SJSA1 (cell line): ENCODE data around the gene LNPK. TPM values are rescaled to one million over a fixed set of nuclear protein-coding genes. Genes with fewer than 3 reads are reported as not detected.

Source experiments
- DNase-seq, 2 experiments: peaks; one replicate each; pipeline ENCODE4 v3.0.0-alpha.2; 2015 to 2020; ENCODE audit warnings: low spot score in 2 of 2, low read depth in 1 of 2
- H3K27ac ChIP-seq: fragments of 250-450 bp; sonication (Bioruptor Pico); 2 replicates; pipeline ENCODE4 v1.5.1; 2020; ENCODE audit warnings: mild to moderate bottlenecking, moderate library complexity
- H3K27me3 ChIP-seq: fragments of 250-450 bp; sonication (Bioruptor Pico); replicated peaks from 2 replicates; pipeline ENCODE4 v1.5.1; 2020; ENCODE audit warnings: mild to moderate bottlenecking, moderate library complexity
- H3K36me3 ChIP-seq: fragments of 250-450 bp; sonication (Bioruptor Pico); 2 replicates; pipeline ENCODE4 v1.5.1; 2020; ENCODE audit warnings: mild to moderate bottlenecking
- H3K4me1 ChIP-seq: fragments of 250-450 bp; sonication (Bioruptor Pico); replicated peaks from 2 replicates; pipeline ENCODE4 v1.6.1; 2021; ENCODE audit warnings: mild to moderate bottlenecking
- H3K4me3 ChIP-seq: fragments of 250-450 bp; sonication (Bioruptor Pico); 2 replicates; pipeline ENCODE4 v1.5.1; 2020; ENCODE audit warnings: mild to moderate bottlenecking
- H3K9me3 ChIP-seq: fragments of 250-450 bp; sonication (Bioruptor Pico); replicated peaks from 2 replicates; pipeline ENCODE4 v1.5.1; 2020; ENCODE audit warnings: mild to moderate bottlenecking
- total RNA-seq: library from RNA; depleted of rRNA; stranded (reverse); fragments of >200 nt; shearing (Covaris generic); gene quantifications from 2 replicates; pipeline ENCODE4 v1.2.3, GENCODE V29; 2014; rRNA removed

The LNPK gene
- total RNA-seq, 1 experiment from 2014 or later = 54.6 TPM

DNA sequence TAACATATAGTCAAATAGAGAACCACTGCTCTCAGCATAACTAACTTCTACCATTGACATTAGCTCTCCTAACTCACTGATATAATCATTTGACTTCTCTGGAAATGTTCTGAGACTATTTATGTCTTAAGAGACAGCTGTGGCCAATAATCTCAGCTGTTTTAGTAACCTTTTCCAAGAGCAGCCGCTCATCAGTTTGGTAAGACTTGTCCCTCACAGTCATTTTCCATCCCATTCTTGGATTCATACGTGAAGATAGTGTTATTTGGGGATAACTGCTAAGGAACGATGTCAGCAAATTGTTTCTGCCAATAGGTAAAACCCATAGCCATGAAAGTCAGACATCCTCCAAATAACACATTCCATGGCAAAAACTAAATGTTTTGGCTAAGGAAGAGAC, 127.8 kb downstream of the LNPK start:
- H3K27ac ChIP-seq = no peak overlapping the region
- no peak for DNase-seq
- H3K9me3 ChIP-seq = no peaks in the 10 kb centered on the region
- no peak overlapping the region for H3K4me3 ChIP-seq
- no peaks in the 10 kb centered on the region for H3K4me1 ChIP-seq
- no peaks in the 10 kb centered on the region for H3K36me3 ChIP-seq
- H3K27me3 ChIP-seq = peaks cover 3% of the 10 kb centered on the region; the same call in 1 of the 2 replicates

Other genes with a start within 250 kb of the LNPK start
- not detected in 2 replicates for gene EVX2, start 81.7 kb upstream of the LNPK start, total RNA-seq
- 0.06 and 0.50 TPM in 2 replicates for gene HOXD13, start 90.5 kb upstream of the LNPK start, total RNA-seq
- gene HOXD12, start 97.5 kb upstream of the LNPK start, total RNA-seq = 0.13 TPM in 1 of 2 replicates, not detected in the other
- gene HOXD11, start 105.0 kb upstream of the LNPK start, total RNA-seq = not detected in 2 replicates
- not detected in 2 replicates for gene HOXD10, start 114.5 kb upstream of the LNPK start, total RNA-seq
- gene HOXD9, start 120.5 kb upstream of the LNPK start, total RNA-seq = 1.8 TPM in 2 replicates
- 13.0 and 16.8 TPM in 2 replicates for gene HOXD8, start 127.4 kb upstream of the LNPK start, total RNA-seq
- gene HOXD4, start 149.3 kb upstream of the LNPK start, total RNA-seq = 0.29 and 5.9 TPM in 2 replicates
- 0.66 and 1.1 TPM in 2 replicates for gene HOXD3, start 155.0 kb upstream of the LNPK start, total RNA-seq
- not detected in 2 replicates for gene HOXD1, start 186.4 kb upstream of the LNPK start, total RNA-seq